NCI-H345 treated with DMSO at 0.1 percent for 48 hours (cell line): ENCODE measurements around the gene TMEM217.
"Not testable (repeated sequence)": the region's sequence is repeated elsewhere in the genome, so short reads cannot be mapped to it uniquely, and the experiment has no call there.

Source experiments
- DNase-seq: peaks from one replicate; lab custom pipeline; 2025; ENCODE audit not compliant: unreplicated experiment; lab: John Stamatoyannopoulos, UW

TMEM217 gene

DNA sequence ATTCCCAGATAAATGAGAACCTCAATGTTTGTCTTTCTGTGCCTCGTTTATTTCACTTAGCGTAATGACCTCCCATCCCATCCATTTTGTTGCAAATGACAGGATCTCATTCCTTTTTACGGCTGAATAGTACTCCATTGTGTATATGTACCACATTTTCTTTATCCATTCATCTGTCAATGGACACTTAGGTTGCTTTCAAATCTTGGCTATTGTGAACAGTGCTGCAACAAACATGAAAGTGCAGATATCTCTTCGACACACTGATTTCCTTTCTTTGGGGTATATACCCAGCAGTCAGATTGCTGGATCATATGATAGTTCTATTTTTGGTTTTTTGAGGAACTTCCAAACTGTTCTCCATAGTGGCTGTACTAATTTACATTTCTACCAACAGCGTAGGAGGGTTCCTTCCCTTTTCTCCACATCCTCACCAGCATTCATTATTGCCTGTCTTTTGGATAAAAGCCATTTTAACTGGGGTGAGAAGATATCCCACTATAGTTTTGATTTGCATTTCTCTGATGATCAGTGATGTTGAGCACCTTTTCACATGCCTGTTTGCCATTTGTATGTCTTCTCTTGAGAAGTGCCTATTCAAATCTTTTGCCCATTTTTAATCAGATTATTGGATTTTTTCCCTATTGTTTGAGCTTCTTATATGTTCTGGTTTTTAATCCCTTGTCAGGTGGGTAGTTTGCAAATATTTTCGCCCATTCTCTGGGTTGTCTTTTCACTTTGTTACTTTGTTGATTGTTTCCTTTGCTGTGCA is 71.8 kb downstream of the TMEM217 start:
- DNase-seq: not testable (repeated sequence)

DNA sequence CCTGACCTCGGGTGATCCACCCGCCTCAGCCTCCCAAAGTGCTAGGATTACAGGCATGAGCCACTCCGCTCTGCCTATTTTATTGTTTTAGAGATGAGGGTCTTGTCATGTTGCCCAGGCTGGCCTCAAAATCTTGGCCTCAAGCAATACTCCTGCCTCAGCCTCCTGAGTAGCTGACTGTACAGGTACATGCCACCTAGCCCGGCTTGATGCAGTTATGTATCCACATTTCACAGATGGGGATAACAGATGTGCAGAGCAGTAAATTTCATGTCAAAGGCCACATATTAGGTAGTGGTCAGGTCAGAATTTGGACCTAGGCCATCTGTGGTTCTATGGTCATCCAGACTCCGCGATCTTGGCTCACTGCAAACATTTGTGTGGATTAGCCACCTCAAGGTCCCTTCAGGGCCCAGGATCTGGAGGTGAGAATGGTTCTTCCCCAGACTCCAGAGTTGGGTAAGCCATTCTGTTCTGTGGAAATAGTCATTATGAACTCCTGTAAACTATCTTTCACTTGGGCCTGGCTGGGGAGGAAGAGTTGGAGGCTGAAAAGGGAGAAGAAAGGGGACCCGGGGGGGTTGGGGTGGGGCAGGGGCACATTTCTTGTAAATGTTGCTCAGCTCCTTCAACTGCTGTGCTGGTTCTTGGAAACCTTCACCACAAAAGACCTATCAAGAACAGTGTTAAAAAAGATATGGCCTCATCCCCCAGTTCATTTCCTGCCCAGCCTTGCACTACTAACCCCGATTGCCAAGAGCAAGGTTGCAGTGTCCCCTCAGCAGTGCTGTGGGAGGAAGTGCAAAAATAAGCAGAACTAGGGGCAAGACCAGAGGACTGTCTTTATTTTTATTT is 75.0 kb downstream of the TMEM217 start:
- DNase-seq: no peak

DNA sequence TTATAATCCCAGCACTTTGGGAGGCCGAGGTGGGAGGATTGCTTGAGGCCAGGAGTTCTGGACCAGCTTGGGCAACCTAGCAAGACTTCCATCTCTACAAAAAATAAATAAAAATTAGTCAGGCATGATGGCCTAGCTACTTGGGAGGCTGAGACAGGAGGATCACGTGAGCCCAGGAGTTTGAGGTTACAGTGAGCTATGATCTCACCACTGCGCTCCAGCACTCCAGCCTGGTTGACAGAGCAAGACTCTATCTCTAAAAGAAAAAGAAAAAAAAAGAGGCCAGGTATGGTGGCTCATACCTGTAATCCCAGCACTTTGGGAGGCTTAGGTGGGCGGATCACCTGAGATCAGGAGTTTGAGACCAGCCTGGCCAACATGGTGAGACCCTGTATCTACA is 77.3 kb downstream of the TMEM217 start:
- not testable (repeated sequence) for DNase-seq

DNA sequence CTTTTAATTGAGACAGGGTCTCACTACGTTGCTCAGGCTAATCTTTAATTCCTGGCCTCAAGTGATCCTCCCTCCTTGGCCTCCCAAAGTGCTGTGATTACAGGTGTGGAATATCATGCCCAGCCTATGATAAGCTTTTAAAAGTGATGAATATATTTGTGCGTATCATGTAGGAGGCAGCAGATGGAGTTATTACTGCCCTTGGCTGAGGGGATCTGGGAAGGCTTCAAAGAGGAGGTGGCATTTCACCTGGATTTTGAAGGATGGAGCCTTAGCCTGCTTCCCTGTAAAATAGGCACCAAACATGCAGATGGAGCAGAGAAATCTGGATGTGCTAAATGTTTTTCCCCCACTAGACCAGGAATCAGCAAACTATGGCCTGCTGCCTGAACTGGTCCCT is 77.9 kb downstream of the TMEM217 start:
- DNase-seq: no peak

DNA sequence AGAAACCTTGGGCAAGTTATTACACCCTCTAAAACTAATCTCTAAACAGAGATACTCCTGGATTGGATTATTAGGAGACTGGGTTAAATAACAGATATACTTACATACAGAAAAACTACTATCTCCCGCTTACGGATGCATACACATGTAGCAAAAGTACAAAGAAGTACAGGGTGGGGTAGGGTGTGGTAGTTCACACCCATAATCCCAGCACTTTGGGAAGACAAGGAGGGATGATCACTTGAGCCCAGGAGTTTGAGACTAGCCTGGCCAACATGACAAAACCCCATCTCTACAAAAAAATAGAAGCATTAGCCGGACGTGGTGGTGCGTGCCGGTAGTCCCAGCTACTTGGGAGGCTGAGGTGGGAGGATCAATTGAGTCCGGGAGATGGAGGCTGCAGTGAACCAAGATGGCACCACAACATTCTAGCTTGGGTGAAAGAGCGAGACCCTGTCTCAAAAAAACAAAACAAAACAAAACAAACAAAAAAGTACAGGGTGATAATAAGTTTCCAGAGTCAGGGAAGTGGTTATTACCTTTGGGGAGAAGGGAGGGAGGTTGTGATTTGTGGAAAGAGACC is 79.9 kb downstream of the TMEM217 start:
- no peak for DNase-seq

DNA sequence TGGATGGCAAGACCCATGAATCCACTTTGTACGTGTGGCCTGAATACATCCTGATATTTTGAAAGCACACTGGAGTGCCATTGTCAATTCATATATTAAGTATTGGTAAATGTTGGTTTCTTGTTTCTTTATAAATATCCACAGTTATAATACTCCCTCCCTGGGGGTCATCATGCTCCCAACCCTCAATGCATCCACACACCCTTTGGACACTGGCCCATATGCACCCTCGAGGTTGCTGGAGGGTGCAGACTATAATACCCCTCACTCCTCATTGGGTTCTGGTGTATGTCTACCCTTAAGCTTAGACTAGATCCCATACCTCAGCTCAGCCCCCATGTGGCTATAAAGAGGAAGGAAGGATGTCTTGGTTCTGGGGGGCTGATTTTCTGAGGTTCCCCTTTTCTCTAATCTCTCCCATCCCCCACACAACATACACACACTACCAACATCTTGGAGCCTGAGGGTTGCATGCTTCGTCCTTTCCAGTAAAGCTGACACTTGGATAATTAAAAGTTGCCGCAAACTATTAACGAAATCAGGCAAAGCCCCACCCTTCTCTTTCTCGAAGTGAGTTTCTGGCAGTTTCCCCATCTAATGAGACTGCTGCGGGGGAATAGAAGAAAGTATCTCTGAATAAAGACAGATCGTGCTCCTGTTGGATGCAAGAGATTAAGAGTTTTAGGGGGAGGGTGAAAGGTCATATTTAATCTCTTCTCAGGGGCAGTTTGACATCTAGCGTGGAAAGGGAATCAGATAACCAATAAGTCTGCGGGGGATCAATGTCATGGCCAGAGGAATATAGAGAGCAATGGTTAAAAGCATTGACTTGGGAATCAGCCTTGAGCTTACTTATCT is 80.6 kb downstream of the TMEM217 start:
- DNase-seq: no peak

DNA sequence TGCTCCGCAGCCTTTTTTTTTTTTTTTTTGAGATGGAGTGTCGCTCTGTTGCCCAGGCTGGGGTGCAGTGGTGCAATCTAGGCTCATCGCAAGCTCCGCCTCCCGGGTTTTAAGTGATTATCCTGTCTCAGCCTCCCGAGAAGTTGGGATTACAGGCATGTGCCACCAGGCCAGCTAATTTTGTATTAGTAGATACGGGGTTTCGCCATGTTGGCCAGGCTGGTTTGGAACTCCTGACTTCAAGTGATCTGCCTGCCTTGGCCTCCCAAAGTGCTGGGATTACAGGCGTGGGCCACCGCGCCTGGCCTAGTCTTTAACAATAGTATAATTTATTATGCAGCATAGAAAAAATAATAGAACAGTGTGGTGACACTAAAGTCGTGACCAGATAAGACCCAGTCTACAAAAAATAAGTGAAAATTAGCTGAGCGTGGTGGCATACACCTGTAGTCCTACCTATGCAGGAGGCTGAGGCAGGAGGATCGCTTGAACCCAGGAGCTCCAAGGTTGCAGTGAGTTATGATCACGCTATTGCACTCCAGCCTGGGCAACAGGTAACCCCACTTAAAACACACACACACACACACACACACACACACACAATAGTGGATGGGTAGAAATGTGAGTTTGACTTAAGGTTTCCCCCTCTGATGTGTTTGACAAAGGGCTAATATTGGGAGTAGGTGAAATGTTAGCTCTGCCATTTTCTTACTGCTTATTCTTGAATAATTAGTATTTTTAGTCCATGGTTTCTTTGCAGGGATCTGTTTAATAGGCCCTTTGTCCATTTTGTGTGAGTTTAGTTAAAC is 81.5 kb downstream of the TMEM217 start:
- no peak for DNase-seq

DNA sequence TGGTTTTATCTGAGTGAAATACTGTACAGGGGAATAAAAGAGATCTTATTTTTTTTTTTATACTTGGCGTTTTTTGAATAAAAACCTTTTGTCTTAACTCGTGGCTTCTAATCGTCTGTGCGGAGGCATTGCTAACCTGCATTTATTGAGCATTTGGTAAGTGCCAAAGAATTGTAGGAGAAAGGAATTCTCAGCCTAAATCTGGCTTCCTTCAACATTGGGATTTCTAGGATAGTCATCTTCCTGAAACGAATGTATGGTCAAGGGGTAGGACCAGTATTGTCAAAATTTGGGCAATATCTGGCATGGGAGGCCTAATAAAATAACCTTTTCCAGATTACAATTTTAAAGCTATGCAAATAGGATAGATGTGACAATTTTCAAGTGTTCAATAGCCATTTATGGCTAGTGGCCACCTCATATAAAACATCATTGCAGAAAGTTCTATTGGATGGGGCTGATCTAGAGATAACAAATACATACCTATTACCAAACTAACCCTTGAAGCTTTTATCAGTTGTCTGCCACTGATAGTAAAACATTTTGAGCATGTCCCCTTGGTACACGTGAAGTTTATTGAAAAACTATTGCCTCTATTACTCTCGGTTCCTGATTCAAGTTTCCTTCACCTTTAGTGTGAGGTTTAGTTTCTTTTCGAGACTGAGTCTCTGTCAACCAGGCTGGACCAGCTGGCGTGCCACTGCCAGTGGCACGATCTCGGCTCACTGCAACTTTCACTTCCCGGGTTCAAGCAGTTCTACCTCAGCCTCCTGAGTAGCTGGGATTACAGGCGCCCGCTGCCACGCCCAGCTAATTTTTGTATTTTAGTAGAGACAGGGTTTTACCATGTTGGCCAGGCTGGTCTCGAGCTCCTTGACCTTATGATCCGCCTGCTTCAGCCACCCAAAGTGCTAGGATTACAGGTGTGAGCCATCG is 82.3 kb downstream of the TMEM217 start:
- DNase-seq: no peak

DNA sequence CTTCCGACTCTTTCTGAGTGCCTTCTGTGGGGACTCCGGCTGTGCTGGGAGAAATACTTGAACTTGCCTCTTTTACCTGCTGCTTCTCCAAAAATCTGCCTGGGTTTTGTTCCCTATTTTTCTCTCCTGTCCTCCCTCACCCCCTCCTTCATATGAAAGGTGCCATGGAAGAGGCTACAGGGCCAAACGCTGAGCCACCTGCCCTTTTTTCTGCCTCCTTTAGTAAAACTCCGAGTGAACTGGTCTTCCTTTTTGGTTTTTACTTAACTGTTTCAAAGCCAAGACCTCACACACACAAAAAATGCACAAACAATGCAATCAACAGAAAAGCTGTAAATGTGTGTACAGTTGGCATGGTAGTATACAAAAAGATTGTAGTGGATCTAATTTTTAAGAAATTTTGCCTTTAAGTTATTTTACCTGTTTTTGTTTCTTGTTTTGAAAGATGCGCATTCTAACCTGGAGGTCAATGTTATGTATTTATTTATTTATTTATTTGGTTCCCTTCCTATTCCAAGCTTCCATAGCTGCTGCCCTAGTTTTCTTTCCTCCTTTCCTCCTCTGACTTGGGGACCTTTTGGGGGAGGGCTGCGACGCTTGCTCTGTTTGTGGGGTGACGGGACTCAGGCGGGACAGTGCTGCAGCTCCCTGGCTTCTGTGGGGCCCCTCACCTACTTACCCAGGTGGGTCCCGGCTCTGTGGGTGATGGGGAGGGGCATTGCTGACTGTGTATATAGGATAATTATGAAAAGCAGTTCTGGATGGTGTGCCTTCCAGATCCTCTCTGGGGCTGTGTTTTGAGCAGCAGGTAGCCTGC is 83.2 kb downstream of the TMEM217 start:
- no peak for DNase-seq

DNA sequence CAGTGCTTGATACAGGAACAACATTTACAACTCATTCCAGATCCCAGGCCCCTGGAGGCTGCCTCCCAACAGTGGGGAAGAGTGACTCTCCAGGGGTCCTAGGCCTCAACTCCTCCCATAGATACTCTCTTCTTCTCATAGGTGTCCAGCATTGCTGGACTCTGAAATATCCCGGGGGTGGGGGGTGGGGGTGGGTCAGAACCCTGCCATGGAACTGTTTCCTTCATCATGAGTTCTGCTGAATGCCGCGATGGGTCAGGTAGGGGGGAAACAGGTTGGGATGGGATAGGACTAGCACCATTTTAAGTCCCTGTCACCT is 83.8 kb downstream of the TMEM217 start:
- no peak for DNase-seq

DNA sequence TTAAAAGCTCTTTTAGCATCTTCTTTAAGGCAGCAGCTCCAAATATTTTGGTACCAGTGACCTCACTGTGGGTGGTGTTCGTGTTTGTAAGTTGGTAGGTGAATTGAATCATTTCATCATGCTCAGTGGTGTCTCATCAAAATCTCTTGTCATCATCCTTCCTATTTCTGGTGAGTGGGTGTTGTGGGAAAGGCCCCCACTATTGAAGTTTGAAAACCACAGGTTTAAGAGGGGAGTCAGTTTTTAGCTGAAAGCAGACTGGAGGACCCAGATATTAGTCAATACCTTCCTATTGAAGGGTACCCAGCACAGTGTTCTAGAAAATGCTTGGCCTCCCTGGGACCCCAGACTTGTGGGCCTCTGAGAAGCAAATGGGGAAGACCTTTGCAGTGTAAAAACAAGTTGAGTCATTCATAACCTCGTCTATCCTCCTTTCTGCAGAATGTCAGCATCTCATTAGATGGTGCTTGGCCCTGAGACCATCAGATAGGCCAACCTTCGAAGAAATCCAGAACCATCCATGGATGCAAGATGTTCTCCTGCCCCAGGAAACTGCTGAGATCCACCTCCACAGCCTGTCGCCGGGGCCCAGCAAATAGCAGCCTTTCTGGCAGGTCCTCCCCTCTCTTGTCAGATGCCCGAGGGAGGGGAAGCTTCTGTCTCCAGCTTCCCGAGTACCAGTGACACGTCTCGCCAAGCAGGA is 84.3 kb downstream of the TMEM217 start:
- no peak for DNase-seq

DNA sequence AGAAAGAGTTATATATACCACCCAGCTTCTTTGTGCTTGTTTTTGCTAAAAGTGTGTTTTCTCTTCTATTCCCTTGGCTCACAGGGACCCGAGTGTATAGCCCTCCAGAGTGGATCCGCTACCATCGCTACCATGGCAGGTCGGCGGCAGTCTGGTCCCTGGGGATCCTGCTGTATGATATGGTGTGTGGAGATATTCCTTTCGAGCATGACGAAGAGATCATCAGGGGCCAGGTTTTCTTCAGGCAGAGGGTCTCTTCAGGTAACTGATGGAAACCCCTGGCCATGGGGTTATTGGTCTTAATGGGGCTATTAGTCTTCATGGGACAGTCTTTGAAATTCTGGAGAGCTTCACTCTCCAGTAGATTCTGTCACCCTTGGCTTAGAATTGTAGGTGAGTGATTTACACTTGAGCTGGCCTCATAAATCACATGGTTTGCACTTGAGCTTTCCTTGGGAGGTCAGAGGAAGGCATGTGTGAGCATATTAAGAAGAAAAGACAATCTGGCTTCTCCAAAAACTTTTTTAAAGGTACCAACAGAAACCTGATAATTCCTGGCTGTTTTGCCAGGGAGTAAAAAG is 84.9 kb downstream of the TMEM217 start:
- DNase-seq: no peak

DNA sequence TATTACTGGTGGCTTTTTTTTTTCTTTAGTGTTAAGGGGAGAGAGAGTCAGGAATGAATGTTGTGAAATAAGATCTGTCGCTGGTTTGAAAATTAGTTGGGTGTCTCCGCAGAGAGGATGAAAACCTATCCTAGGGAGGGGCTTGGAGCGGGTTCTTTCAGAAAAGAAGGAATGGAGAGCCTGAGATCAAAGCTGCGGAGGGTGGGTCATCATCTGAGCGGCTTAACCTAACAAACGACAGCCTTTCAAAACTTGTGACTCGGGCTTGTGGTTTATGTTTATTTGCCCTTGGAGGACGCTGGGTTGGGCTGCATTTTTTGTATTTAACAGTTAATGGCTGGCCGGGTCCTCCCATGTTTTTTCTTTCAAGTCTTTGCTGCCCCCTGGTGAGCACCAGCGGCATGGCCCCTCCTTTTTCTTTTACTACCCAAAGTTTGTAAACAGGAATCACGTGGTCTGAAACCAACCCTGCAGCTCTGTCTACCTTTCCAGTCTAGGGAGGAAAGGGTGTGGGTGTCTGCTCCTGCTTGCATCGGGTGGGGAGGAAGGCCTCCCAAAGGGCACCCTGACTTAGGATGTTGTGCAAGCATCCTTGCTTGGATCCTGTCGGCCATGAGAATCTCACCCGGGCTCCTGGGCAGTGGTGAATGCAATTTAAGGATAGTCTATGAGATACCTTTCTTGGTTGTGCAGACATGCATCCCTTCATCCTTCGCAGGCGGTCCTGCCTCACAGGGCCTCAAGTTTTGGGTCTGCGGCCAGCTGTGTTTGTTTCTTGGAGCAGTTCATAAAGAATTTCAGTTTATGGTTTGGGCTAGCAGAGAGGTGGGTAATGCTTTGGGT is 85.8 kb downstream of the TMEM217 start:
- peak; percentile 90 for DNase-seq

DNA sequence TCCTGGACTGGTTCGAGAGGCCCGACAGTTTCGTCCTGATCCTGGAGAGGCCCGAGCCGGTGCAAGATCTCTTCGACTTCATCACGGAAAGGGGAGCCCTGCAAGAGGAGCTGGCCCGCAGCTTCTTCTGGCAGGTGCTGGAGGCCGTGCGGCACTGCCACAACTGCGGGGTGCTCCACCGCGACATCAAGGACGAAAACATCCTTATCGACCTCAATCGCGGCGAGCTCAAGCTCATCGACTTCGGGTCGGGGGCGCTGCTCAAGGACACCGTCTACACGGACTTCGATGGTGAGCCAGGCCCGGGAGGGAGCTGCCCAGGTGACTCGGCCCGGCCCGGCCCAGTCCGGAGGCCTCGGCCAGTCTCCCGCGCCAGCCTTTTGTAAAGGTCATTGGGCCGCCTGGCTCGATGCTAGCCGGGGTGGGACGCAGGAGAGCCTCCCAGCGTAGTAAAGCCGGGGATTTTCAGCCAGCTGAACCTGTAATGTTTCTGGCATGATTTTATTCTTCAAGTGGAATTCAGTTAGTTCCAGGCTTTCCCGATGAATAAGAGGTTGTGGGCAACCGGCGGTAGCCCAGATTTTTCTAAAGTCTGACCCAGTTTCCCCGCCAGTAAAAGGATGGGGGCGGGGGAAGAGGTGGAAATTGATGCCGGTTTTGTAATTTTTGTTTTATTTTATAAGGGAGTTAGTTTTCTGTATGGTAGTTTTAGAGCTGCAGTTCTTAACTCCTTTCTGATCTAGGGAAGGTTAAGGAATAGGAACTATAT is 86.6 kb downstream of the TMEM217 start:
- DNase-seq: peak; percentile 26

DNA sequence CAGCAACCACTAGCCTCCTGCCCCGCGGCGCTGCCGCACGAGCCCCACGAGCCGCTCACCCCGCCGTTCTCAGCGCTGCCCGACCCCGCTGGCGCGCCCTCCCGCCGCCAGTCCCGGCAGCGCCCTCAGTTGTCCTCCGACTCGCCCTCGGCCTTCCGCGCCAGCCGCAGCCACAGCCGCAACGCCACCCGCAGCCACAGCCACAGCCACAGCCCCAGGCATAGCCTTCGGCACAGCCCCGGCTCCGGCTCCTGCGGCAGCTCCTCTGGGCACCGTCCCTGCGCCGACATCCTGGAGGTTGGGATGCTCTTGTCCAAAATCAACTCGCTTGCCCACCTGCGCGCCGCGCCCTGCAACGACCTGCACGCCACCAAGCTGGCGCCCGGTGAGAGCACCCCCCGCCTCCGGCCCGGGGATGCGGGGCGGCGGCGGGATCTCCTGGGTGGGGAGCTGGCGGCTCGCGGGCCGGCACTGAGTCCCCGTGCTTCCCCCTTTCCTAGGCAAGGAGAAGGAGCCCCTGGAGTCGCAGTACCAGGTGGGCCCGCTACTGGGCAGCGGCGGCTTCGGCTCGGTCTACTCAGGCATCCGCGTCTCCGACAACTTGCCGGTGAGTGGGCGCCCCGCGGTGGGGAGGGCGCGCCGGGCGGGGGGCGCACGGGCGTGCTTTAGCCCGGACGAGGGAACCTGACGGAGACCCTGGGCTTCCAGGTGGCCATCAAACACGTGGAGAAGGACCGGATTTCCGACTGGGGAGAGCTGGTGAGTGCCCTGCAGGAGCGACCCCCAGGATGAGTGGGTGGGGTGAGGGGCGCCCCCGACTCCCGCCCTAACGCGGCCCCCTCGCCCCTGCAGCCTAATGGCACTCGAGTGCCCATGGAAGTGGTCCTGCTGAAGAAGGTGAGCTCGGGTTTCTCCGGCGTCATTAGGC is 87.4 kb downstream of the TMEM217 start:
- no peak for DNase-seq
